T-helper 1 cell (primary cell): ENCODE results near the gene TMPRSS15.
"Not testable (repeated sequence)": the region's sequence is repeated elsewhere in the genome, so short reads cannot be mapped to it uniquely, and the experiment has no call there.

ENCODE experiments used
- DNase-seq, 5 donors: peaks; one replicate each; pipeline ENCODE4 v3.0.0-alpha.2; 2012 to 2020
- total RNA-seq, 4 donors: gene quantifications; one replicate each; lab custom pipeline; 2026; lab: John Stamatoyannopoulos, UW

Gene TMPRSS15
- 0 to 0.15 (median 0) reads per million in 4 donors for total RNA-seq

GRCh38 chr21:18403735-18404450, at the start of gene TMPRSS15:
Gene TMPRSS15 (minus strand): TSS chr21:18403785. CDS start chr21:18403622, 163 bp downstream.
- DNase-seq = no peak

DNA sequence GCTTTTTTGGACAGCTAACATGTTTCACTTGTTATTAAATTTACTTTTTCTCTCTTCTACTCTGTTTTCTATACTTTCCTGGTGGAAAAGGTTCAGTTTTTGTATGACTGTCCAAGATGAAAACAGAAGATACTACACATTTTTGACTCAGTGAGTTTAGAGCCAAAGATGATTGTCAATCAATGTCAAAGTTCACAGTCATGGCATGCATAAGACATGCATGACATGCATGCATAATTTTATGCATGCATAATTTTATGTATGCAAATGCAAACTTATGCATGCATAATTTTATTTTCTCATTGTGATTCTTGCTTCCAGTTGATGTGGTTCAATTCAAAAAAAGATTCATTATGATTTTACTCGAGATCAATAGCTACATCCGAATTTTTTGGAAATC, 48.1 kb upstream of the TMPRSS15 start:
- no peak for DNase-seq

GRCh38 chr21:18449605-18450550, 46.3 kb upstream of the TMPRSS15 start:
- no peak for DNase-seq

DNA sequence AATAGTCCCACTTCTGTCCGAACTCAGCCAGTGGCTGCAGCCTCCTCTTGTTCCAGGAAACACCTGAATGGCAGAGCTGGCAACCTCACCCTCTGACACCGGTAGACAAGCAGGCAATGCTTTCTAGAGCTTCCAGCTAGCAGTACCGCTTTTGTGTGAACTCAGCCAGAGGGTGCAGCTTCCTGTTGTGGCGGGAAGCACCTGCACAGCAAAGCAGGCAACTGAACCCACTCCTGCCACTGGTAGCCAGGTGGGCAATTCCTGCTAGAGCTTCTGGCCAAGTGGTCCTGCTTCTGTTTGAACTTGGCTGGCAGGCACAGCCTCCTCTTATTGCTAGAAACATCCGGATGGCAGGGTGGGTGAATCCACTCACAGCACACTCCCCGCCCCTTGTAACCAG, 40.1 kb upstream of the TMPRSS15 start:
- DNase-seq = no peak

- no peak for DNase-seq
Observed at GRCh38 chr21:18443085-18443484, 39.5 kb upstream of the TMPRSS15 start.

GRCh38 chr21:18430341-18430740, 26.8 kb upstream of the TMPRSS15 start:
- no peak for DNase-seq

DNA sequence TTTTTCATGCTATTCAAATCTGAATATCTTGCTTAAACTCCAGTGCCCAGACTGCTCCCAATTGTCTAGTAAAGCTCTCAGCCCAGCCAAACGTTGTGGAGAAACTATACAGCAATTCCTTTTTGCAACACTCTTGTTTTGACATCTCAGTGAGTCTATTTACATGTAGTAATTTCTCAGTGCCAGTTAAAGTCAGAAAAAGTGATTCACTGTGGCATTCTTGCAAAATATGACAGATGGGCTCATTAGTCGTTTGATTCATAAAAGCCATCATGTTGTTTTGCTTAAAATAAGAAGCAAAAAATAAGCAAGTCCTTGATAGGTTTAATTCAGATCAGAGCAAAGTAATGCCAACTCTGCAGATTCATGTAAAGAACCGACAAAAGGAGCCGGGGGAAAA, 20.7 kb upstream of the TMPRSS15 start:
- no peak for DNase-seq

DNA sequence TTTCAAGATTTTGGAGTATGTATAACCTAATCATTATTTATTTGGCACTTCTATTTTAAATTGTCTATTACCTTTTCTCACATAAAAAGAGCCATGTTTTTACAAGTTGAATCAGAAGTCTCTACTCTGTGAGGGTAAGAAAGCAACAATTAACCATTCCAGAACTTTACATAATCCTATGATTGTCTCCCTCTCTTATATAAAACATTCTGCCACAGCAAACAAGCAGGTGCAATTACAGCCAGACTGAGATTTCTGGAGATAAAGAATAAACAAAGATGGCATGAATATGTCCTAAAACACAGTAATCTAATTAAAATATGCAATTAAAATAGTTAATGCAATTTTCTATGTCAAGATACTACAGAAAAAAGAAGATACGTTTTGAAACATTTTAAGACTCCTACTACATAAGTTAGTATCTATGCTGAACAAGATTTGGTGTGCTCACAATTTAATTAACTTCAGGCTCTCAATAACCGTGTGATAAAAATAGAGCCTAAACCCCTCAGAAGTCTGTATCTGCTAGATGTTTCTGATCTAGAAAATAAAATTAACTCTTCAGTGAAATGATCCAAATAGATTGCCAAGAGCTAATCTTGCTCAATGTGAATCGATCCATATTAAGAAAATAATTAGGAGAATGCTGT, 13.7 kb upstream of the TMPRSS15 start:
- DNase-seq = no peak

DNA sequence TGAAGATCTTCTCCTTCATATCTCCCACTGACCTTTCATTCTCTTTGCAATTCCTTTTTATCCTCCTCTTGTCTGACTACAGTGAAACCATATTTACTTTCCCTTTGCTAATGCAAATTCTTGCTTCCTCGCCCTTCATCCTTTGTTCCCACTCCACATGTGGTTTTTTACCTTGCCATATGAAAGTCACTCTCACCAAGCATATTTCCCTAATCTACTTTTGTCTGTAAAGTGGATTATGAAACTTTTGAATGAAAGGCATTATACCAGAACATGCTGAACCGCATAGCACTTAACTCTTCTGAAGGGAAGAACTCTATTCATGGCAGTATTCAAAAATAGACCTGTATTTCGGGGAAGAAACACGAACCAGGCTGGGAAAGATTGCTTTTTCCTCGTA, 8.0 kb upstream of the TMPRSS15 start:
- DNase-seq = no peak

DNA sequence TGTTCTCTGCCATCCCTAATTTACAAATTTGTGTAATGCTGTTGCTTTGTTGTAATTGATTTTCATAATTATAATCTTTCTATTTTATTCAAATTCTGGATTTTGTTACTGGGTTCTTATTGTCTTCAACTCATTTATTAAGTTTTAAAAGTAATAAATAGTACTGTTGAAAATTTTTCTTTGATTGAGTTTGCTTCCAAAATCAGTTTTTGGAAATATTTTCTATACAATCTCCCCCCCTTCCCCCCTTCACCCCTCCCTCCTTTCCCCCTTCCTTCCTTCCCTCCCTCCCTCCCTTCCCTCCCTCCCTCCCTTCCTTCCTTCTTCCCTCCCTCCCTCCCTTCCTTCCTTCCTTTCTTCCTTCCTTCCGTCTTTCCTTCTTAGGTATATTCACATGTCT, 6.0 kb upstream of the TMPRSS15 start:
- no peak for DNase-seq

DNA sequence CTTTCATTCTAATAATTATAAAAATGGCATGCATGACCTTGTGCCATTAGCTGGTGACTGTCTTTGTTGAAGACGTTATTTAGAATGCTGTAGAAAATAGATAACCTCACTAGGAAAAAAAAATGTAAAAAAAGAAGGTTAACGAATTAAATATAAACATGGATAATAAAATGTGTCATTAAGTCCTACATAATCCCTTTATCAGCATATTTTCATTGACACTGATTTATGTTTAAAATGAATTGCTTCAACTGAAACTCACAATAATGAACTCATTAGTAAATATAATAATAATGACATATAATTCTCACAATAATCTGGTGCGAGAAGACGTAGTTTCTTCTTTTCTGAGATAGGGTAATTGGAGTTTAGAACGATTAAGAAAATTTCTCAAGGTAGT, 4.7 kb downstream of the TMPRSS15 start:
- DNase-seq = no peak

- DNase-seq = no peak
Observed at GRCh38 chr21:18387994-18388393, 15.6 kb downstream of the TMPRSS15 start.

DNA sequence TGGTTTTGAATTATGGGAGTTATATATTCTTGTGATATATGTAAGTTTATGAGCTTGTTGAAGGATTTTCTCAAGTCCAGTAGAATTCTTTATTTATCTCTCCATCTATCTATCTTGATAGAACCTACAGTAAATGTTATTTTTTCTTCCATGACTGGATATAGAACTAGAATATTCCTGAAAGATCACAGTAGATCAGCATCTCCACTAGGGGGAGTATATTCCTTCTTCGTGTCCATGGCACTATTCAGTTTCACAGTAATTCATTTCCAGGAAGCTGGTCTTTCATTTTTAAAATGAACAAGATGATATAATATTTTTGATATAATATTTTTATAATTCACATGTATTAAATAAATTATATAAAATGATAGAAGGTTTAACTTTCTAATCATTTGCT, 18.8 kb downstream of the TMPRSS15 start:
- DNase-seq = no peak

DNA sequence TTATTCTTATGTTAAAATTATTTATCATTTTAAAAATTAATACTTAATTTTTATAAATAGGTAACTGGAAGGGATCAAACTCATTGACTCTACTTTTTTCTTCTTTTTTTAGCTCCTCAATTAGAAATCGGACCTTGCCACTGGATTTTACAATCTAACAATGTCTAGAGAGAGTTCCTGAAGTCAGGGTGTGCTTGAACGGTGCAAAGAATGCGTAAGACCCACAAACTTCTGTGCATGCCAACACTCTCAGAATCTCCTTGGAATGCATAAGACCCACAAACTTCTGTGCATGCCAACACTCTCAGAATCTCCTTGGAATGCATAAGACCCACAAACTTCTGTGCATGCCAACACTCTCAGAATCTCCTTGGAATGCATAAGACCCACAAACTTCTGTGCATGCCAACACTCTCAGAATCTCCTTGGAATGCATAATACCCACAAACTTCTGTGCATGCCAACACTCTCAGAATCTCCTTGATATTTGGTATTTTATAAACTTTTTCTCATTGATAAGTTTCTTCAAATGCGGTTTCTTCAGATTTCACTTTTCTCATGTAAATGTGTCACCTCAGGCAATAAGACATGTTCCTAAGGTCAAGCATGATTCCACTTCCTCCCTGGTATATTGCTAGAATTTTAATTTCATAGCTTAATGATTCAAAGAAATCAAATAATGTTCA, 20.5 kb downstream of the TMPRSS15 start:
- not testable (repeated sequence) for DNase-seq

DNA sequence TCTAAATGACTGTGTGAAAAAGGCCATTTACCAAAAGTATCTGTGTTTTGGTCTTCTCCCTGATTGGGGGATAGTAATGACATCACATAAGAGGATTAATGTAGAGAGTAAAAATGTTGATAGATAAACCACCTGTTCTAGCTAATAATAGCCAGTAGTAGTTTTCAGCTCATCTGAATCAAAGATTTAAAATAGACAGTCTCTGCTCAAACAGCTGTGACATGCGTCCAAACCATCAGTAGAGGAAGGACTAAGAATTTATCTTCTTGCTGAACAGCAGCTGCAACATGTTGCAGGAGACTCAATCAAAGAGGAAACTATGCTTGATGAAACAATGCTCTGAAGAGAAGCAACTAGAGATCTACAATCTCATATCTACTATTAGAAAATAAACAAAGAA, 21.4 kb downstream of the TMPRSS15 start:
- no peak for DNase-seq

DNA sequence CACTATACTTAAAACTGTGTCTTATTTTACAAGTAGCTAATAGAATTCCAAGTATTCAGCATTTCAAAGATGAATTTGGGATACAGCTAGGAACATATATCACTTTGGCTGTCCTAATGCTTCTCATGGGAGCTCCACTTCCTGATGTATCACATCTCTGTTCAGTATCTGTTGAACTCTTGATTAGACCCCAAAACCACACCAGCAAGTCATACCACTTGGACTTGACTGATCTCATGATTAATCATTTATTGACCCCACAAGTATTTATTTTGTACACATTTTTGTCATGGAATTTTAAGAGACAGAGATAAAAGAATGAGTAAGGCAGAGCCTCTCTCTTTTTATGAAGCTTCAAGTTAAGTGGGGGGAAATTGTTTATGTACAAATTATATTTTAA, 30.0 kb downstream of the TMPRSS15 start:
- no peak for DNase-seq

- DNase-seq = no peak
Observed at GRCh38 chr21:18370301-18370700, 33.3 kb downstream of the TMPRSS15 start.

DNA sequence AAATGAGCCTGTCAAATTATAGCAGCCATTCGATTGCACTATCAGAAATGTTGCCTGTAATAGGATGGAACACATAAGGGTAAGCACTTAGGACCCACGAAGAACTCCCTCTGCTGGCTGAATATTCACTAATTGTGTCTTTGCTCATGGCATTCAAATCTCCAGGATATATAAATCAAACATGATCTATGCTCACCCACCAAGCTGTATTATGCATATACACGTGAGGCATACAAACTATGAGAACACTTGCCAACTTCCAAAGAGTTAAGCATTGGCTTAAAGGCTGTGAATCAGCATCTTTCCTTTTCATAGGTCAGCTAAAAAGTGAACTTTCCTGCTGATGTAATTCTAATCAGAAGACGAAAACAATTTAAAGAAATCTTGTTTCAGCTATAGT, 34.5 kb downstream of the TMPRSS15 start:
- DNase-seq = no peak

- no peak for DNase-seq
Observed at GRCh38 chr21:18368205-18368604, 35.4 kb downstream of the TMPRSS15 start.

DNA sequence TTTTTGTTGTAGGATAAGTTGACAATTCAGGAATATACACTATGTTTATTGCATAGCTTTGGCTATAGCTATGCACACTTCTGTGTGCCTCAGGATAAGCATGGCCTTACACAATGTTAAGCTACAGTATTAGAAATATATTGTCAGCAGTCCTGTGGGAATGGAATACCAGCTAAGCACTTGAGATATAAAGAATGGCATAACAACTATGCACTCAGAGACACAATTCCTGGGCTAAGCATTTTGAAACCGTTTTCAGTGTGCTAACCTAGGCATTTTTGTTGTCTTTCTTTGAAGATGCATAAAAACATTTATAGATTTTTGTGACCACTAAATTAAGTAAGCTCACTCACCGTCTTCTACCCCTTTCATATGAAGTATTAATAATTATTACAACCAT, 46.8 kb downstream of the TMPRSS15 start:
- no peak for DNase-seq

DNA sequence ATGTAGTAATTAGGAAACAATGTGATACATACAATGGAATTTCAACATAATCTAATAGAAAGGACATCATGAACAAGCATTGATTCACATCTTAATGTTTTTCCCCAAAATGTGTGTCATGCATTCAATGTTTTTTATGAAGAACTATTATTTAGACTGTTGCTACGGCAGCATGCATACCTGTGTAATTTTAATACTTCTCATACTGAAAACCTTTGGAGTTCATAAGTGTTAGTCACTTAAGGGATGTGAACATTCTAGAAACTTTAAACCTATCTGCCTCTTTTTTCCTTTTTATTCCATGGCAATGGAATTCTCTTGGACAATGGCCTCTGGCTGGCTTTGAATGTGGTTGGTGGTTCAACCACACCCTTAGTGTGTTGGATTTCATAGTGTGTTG, 48.6 kb downstream of the TMPRSS15 start:
- DNase-seq = no peak

DNA sequence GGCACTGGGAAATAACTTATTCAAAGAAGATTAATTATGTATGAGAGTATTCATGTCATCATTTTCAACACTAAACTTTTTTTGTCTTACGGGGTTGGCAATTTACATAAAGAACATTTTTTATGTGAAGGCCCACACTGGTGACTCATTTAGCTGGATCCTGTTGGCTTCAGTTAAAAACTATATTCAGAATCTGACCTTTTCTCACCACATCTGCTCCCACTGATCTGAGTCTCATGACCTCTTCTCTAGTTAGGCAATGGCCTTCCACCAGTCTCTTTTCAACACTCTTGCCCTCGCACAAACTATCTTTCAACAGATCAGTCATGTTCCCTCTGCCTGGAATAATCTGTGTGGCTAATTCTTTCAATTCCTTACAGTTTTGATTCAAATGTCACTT, 53.4 kb downstream of the TMPRSS15 start:
- no peak for DNase-seq

DNA sequence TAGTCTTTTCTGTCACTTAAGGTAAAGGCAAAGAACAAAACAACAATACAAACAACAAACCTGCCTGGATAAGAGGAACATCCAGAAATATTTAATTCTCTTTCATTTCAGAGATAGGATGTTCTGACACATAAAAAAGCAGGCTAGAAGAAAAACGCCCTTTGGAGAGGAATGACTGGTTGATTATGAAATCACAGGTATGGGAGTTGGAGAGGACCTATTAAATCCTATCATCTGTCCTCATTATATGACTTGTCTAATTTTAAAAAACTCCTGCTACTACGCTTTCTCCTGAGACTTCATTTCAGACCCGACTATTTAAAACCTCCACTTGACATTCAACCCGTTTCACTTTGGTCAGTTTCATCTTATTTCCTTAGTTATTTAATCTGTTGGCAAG, 54.1 kb downstream of the TMPRSS15 start:
- DNase-seq = no peak
